ENCODE results near the gene PRSS33.

GRCh38 chr16:2810651-2811050 lies 23.3 kb upstream of the PRSS33 start:
- no peak for TF ChIP-seq CTCF (IDR thresholded peaks at IDR 0.05)
- TF ChIP-seq POLR2A (IDR thresholded peaks at IDR 0.05) = no peak
